GM10248 (cell line): Measurements from ENCODE around the gene EPHA1.
A peak's percentile ranks its signal among the peaks of the same experiment; 100 is the strongest.

Source experiments
- CTCF ChIA-PET: fragments of 300-600 bp; sonication (Branson Sonifier 250); formaldehyde crosslinking; extraction: SDS; loops from one replicate; lab custom pipeline; 2021; ENCODE audit warnings: antibody characterized with exemption; lab: Yijun Ruan, JAX
- POLR2A ChIA-PET: fragments of 350-650 bp; sonication (Branson Sonifier 250); formaldehyde crosslinking; extraction: SDS; loops from one replicate; lab custom pipeline; 2020; ENCODE audit warnings: antibody characterized with exemption; lab: Yijun Ruan, JAX
- DNase-seq: peaks from one replicate; pipeline ENCODE4 v3.0.0; 2012; ENCODE audit errors: extremely low spot score
- TF ChIP-seq, protein P1 (sequence below): IDR thresholded peaks from 2 replicates; pipeline ENCODE4 v1.5.1; 2012; ENCODE audit warnings: mild to moderate bottlenecking, low read depth; ENCODE audit errors: extremely low read depth, missing control alignments, control extremely low read depth

EPHA1 gene

DNA sequence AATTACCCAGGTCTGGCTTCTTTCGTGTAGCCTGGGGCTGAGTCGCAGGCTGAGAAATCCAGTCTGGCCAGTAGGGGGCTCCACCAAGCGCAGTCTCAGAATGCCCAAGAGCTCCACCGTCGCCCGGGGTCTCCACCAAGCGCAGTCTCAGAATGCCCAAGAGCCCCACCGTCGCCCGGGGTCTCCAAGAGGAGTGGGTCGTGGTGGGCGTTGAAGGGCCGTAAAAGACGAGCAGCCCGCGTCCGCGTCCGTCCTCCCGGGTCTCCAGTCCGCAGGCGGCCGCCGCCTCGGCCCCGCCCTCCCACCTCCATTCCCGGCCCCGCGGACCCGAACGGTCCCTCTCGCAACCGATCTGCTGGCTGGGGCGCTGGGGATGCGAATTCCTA is 28.4 kb downstream of the EPHA1 start:
- TF ChIP-seq, protein P1, sequence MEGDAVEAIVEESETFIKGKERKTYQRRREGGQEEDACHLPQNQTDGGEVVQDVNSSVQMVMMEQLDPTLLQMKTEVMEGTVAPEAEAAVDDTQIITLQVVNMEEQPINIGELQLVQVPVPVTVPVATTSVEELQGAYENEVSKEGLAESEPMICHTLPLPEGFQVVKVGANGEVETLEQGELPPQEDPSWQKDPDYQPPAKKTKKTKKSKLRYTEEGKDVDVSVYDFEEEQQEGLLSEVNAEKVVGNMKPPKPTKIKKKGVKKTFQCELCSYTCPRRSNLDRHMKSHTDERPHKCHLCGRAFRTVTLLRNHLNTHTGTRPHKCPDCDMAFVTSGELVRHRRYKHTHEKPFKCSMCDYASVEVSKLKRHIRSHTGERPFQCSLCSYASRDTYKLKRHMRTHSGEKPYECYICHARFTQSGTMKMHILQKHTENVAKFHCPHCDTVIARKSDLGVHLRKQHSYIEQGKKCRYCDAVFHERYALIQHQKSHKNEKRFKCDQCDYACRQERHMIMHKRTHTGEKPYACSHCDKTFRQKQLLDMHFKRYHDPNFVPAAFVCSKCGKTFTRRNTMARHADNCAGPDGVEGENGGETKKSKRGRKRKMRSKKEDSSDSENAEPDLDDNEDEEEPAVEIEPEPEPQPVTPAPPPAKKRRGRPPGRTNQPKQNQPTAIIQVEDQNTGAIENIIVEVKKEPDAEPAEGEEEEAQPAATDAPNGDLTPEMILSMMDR = peak; percentile 89
- DNase-seq = peak; percentile 82
- ChIA-PET CTCF (interaction anchor here (0.6 to 2.6 kb wide), 27 partner anchors 8 to 165 kb away, joined by 3 to 26 read pairs (median 3); no protein-coding TSS in a partner anchor), POLR2A (no interaction called here)

DNA sequence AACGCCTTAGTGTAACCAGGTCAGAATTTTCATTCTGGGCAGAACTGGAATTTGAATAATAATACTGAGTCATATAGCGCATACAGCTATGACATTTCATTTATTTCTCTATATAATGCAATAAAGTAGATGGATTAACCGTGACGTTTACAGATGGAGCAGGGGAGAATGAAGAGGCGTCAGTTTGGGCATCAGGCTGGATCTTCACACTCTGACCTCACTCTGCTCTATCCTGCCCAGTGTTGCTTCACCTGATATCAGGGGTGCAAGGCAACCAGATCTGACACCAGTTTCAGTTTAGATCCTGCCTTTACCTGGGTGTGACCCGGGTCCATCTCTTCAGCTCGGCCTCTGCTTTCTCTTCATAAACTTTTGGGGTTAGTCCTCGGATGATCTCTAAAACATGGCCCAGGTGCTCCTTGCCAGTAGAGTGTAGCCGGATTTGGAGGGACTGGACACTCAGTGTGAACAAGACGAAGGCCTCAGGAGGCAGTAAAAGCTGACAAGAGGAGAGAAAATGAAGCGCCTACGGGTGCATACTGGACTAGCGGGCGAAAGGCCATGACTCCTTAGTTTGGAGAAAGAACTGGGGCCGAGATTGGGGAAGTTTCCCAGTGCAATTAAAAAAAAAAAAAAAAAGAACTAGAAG is 28.9 kb downstream of the EPHA1 start:
- ChIA-PET CTCF (interaction anchor here (0.7 to 2.6 kb wide), 24 partner anchors 9 to 140 kb away, joined by 3 to 26 read pairs (median 4); no protein-coding TSS in a partner anchor), POLR2A (no interaction called here)
- TF ChIP-seq, protein P1 = no peak
- DNase-seq = no peak

DNA sequence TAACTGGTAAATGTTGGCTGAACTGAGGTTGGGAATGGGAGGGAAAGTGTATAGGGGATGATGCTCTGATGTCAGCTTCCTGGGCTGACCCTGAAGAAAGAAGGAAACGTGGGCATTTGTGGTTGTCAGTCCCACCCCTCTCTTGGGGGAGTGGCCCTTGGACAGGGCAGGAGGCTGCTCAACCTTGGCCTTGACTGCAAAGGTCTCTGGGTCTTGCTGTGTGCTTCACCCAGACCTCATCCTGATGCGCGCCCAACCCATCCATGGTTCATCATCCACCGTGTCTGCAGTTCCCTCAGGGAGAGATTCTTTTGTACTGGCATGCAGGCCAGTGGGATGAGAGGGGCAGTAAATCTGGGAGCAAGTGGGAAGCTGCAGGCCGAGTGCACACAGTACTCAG is 32.3 kb downstream of the EPHA1 start:
- CTCF ChIA-PET = no interaction called here
- no peak for DNase-seq
- TF ChIP-seq, protein P1 = no peak
- POLR2A ChIA-PET = no interaction called here

DNA sequence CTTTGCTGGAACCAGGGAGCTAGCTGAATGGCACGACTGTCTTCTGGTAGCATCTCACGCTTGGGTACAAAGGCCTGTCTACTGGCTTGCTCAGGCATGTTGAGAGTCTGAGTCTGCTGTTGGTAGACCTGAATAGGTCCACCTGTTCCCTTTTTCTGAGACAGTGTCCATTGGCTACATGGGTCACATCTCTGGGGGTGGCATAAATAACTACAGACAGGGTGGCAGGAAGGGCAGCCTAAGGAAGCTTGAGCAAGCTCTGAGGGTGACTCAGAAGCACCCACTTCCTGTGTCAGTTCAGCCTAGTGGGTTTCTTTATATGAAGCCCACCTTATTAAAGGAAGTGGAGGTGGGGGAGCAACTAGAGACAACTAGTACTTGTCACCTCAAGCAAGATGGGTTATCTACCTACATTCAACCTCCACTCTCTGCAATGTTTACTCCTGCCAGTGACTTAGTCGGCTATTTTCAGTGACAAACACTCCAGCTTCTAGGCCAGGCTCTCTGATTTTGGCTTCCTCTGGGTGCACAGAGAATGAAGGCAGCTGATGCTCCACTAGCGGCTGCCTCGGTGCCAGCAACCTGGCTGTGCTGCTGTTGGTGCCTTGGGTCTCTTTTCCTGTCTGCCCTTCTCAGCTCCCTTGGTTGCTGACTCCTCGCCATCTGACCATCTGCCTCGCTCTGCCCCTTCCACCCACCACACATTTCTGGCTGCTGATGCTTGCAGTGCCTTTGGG is 33.2 kb downstream of the EPHA1 start:
- TF ChIP-seq, protein P1 = no peak
- ChIA-PET CTCF (interaction anchor here (1.2 to 1.6 kb wide), 6 partner anchors 9 to 160 kb away, joined by 3 to 9 read pairs (median 4); no protein-coding TSS in a partner anchor), POLR2A (interaction anchor here (0.6 kb wide), 1 partner anchor 58 kb away, joined by 3 read pairs; no protein-coding TSS in a partner anchor)
- DNase-seq = no peak

DNA sequence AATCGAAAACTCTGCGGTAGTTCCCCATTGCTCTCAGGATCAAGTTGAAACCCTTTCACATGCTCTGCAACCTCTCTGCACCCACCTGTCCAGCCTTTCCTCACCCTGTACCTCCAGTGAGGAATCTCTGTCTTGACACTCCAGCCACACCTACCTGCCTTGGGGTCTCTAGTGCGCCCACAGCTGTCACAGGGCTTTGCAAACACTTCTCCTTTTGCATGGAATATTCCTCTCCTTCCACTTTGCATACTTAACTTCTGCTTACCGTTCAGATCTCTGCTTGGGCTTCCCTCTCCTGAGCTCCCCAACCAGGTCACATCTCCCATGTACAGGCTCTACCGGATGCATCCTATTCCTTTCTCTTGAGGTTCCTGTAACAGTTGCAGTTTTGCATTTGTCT is 34.1 kb downstream of the EPHA1 start:
- ChIA-PET POLR2A (no interaction called here), CTCF (interaction anchor here (0.7 to 1.6 kb wide), 7 partner anchors 10 to 159 kb away, joined by 3 to 9 read pairs (median 4); no protein-coding TSS in a partner anchor)
- no peak for DNase-seq
- TF ChIP-seq, protein P1 = no peak

DNA sequence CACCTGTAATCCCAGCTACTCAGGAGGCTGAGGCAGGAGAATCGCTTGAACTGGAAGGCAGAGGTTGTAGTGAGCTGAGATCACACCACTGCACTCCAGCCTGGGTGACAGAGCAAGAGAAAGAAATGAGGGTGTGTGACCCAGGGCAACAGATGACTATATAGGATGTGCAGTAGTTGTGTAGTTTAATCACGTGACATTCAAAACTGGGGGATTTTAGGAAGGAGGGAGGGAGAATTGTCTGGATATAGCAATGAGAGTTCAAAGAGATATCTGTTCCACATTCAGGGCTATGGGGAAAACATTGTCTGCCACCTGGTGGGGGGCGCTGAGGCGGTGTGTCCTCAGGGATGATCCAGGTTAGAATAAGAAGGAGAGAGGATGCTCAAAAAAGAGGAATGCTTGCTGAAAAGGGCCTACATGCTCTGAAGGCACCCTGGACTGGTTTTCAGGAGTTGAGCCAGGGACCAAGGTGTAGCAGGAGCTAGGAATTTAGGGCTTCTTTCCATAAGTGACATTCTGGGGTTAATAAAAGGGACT is 35.3 kb downstream of the EPHA1 start:
- ChIA-PET POLR2A (no interaction called here), CTCF (interaction anchor here (1.4 kb wide), 1 partner anchor 133 kb away, joined by 4 read pairs; no protein-coding TSS in a partner anchor)
- no peak for DNase-seq
- TF ChIP-seq, protein P1 = peak; percentile 2
